Measurements from ENCODE around the gene VAMP4.
"Not testable (repeated sequence)": the region's sequence is repeated elsewhere in the genome, so short reads cannot be mapped to it uniquely, and the experiment has no call there.

Gene VAMP4

GRCh38 chr1:171748651-171749050, 6.8 kb upstream of the VAMP4 start:
- DNase-seq, result no peak

GRCh38 chr1:171744986-171745385, 3.1 kb upstream of the VAMP4 start:
- no peak for DNase-seq

DNA sequence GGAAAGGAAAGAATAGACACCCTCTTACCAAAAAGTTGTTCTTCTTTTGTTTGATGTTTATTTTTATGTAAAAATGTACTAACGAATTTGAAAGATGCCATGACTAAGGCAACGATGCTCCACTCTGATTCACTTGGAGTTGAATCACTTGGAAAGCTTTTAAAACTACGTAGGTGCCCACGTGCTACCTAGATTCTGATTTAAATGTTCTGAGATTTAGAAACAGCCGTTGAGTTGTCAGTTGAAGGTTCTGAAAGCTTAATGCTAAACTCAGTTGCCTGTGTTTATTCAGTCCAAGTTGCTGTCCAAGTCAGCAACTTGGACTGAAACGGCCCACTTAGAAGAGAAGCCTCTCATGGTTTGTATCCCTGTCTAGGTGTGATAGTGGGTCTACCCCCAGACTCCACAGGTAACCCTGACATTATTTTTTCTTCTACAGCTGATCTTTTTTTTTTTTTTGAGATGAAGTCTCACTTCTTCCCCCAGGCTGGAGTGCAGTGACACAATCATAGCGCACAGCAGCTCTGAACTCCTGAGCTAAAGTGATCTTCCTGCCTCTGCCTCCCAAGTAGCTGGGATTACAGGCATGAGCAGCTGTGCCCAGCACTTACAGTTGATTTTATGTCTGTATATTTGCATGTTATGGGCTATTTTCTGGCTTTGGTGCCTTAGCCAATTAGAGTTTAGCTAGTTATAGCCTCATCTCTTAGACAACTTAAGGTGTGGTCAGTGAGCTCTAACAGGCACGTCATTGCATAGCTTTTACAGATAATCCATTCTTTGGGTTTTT, 1.4 kb upstream of the VAMP4 start:
- no peak for DNase-seq

DNA sequence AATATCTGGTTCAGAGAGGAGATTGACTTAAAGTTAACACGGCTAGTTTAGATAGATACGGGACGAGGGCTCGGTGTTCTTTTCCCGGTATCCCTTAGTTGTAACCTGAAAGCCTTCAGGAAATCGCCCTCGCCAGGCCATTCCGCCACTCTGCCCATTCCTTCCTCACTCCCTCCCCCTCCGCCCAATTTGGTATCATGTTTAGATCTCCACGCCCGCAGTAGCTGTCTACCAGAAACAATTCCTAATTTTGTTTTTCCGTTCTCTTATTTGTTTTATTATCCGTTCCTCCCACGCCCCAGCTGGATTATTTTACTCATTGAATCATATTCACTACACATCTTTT, 685 bp upstream of the VAMP4 start:
- peak; percentile 20 for DNase-seq

- DNase-seq, result no peak
Measured at GRCh38 chr1:171740987-171741871, 636 bp downstream of the VAMP4 start.

GRCh38 chr1:171740356-171740863, 1.5 kb downstream of the VAMP4 start:
- no peak for DNase-seq

GRCh38 chr1:171739656-171740055, 2.2 kb downstream of the VAMP4 start:
- no peak for DNase-seq

GRCh38 chr1:171738911-171739310, 3.0 kb downstream of the VAMP4 start:
- no peak for DNase-seq

DNA sequence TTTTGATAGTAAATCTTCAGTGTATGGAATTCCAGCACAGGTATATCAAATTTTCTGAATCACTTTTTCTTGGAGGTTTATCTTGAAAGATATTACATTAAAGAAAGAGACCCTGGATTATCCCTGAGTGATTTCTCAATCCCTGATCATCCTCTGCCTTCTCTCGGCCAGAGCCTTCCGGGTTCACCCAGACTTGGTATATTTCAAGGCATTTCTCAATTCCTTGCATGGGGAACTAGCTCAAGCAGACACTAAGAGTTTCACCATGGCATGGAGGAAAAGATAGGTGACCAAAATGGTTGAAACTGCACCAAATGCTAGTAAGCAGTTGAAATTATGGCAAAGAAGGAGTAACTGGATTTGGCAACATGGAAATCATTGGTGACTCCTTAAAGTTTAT, 5.7 kb downstream of the VAMP4 start:
- DNase-seq, result no peak

GRCh38 chr1:171730052-171730451, 11.8 kb downstream of the VAMP4 start:
- DNase-seq, result no peak

DNA sequence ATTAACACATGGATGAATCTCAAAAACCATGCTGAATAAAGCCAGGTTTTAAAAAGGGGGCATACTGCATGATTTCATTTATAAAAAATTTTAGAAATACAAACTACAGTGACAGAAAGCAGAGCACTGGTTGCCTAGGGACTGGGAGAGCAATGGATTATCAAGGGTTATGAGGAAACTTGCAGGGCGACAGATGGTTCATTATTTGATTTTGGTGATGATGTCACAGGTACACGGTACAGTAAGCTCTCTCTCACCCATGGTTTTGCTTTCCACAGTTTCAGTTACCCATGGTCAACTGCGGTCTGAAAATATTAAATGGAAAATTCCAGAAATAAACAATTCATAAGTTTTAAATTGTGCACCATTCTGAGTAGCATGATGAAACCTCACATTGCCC, 14.1 kb downstream of the VAMP4 start:
- no peak for DNase-seq

- not testable (repeated sequence) for DNase-seq
Measured at GRCh38 chr1:171723180-171723579, 18.7 kb downstream of the VAMP4 start.

DNA sequence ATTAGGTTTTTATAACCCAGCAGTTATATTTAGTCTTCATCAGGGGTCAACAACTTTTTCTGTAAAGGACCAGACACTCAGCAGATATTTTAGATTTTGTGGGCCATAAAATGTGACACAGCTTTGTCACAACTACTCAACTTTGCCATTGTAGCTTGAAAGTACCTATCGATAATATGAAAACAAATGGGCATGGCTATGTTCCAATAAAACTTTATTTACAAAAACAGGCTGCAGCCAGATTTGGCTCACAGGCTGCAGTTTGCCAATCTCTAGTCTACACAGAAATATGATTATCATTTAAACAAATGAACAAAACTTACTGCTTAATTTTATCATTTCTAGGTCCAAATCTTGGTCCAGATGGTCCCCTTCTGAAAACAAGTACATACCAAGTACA, 23.0 kb downstream of the VAMP4 start:
- DNase-seq, result no peak

DNA sequence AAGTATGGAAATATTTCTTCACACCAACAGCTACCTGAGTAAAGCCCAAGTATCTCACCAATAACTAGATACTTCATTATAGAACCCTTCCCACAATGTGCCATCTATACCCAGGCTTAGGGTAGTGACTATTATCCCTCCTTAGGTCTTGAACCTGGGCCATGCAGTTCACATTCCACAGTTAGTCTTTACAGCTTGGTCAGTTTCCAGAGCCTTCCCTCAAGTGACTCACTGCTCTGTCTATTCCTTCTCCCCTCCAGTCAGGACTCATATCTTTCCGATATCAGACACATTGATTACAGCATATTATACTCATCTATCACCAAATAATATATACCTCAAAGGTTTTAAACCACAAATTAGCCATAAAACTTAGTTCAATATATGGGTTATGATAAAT, 23.6 kb downstream of the VAMP4 start:
- DNase-seq, result no peak

DNA sequence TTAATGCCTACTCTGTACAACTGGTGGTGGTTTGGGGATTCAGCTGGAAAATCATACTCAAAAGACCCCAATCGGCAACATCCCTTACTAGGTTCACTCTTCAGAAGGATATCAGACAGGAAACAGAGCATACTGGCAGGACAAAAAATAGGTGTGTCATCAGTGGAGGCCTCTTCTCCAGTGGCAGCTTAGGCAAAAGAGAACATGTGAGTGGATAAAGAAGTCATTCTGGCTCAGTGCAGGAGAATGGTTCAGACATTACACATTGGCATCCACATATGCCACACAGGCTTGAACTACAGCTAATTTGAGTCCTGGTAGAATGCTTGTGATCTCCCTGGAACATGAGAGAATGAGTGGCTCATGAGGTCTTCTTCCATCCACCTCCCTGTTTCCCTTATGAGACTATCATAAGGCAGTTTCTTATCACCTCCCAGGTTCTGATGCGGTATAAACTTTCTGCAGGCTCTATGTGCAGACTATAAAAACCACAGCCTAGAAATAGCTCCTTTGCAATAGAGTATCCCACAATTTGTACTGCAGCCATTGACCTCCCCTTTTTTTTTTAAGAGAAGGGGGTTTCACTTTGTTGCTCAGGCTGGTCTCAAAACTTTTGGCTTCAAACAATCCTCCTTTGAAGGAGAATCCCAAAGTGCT, 24.7 kb downstream of the VAMP4 start:
- DNase-seq, result no peak

DNA sequence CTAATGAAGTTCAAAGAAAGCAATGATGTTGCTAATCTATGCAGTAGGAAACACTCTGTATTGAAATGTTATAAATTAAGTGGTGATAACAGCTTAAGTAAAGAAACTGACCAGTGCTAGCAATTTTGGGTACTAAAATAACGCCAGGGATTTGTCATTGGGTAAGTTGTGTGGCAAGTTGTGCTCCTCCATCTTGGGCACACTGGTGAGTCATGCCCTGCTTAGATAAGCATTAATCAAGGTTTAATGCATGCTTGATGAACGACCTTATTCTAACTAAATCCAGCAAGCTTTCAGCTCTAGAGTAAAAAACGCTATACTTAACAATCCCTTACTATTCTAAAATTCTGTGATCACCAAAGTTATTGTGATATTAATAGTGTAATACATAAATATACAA, 25.2 kb downstream of the VAMP4 start:
- no peak for DNase-seq

GRCh38 chr1:171715813-171716251, 26.0 kb downstream of the VAMP4 start:
- no peak for DNase-seq

GRCh38 chr1:171712341-171712740, 29.5 kb downstream of the VAMP4 start:
- no peak for DNase-seq

DNA sequence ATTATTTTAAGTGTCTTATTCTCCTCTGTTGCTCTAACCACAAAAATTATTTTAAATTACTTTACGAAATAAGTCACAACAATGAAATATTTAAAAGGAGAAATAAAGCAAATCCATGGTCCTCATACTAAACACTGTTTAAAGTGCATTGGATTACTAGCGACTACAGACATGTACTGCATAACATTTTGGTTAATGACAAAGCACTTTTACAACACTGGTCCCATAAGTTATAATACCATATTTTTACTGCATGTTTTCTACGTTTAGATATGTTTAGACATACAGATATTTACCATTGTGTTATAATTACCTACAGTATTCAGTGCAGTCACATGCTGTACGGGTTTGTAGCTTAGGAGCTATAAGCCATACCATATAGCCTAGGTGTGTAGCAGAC, 30.2 kb downstream of the VAMP4 start:
- no peak for DNase-seq

DNA sequence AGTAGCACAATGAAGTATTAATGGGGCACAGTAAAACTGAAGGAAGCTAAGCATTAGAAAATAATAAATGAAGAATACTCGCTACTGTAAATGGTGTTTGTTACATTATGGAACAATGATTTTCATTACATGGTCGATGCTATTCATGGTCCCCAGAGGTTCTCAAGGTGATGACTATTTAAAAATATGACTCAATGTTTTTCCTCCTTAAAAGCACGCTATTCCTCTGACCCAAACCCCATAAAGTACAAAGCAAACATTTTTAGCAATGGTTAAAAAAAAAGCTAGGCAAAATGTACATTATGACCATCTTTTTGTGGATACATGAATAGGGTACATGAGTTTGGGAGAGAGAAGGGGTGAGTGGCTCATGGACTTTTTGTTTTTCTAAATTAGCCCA, 34.3 kb downstream of the VAMP4 start:
- DNase-seq, result no peak

- no peak for DNase-seq
Measured at GRCh38 chr1:171702598-171702997, 39.3 kb downstream of the VAMP4 start.

- no peak for DNase-seq
Measured at GRCh38 chr1:171699531-171699930, 42.3 kb downstream of the VAMP4 start.

DNA sequence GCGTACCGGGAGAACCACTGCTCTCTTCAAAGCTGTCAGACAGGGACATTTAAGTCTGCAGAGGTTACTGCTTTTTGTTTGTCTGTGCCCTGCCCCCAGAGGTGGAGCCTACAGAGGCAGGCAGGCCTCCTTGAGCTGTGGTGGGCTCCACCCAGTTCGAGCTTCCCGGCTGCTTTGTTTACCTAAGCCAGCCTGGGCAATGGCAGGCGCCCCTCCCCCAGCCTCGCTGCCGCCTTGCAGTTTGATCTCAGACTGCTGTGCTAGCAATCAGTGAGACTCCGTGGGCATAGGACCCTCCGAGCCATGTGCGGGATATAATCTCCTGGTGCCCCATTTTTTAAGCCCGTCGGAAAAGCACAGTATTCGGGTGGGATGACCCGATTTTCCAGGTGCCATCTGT, 46.1 kb downstream of the VAMP4 start:
- not testable (repeated sequence) for DNase-seq

DNA sequence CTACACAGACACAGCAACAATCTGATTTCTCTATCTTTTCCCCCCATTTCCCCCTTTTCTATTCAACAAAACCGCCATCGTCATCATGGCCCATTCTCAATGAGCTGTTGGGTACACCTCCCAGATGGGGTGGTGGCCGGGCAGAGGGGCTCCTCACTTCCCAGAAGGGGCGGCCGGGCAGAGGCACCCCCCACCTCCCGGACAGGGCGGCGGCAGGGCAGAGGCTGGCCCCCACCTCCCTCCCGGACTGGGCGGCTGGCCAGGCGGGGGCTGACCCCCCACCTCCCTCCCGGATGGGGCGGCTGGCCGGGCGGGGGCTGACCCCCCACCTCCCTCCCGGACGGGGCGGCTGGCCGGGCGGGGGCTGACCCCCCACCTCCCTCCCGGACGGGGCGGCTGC, 48.3 kb downstream of the VAMP4 start:
- DNase-seq, result not testable (repeated sequence)

Measured in NCI-H2029 (cell line).